Measurements from ENCODE around the gene CYP27C1. TPM values are rescaled to one million over a fixed set of nuclear protein-coding genes. Genes with fewer than 3 reads are reported as not detected.
A peak's percentile ranks its signal among the peaks of the same experiment; 100 is the strongest.
"Not testable (repeated sequence)": the region's sequence is repeated elsewhere in the genome, so short reads cannot be mapped to it uniquely, and the experiment has no call there.

CYP27C1 gene
- total RNA-seq, 1 donor from 2014 or later, result not detected

DNA sequence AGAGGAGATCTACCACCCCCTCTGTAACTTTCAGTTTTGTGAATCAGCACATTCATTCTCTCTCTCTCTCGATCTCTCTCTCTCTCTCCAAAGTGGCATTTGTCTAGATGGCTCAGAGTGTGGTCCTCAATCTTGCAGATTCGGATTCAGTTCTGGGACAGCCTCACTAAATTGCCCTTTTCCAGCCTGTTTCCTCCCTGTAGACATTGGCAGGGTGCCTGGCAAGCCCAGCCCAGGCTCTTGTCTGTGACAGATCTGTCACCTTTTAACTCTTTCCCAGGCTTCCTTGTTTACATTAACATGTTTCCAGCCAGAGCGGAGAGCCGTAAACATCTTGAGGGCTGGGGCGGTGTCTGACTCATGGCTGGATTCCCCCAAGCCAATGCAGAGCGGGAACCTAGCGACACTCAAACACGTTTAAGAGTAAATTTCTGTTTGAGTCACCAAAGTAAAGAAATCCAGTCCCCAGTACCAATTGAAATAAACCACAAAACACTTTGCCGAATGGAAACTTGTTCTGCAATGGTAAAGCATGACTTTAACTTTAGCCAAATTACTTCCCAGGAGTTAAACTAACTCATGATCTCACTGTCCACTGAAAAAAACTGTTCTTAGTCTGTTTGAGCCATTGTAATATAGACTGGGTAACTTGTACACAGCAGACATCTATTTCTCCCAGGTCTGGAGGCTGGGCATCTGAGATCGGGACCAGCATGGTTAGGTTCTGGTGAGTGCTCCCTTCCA lies 6.6 kb upstream of the CYP27C1 start:
- TF ChIP-seq, protein P1, sequence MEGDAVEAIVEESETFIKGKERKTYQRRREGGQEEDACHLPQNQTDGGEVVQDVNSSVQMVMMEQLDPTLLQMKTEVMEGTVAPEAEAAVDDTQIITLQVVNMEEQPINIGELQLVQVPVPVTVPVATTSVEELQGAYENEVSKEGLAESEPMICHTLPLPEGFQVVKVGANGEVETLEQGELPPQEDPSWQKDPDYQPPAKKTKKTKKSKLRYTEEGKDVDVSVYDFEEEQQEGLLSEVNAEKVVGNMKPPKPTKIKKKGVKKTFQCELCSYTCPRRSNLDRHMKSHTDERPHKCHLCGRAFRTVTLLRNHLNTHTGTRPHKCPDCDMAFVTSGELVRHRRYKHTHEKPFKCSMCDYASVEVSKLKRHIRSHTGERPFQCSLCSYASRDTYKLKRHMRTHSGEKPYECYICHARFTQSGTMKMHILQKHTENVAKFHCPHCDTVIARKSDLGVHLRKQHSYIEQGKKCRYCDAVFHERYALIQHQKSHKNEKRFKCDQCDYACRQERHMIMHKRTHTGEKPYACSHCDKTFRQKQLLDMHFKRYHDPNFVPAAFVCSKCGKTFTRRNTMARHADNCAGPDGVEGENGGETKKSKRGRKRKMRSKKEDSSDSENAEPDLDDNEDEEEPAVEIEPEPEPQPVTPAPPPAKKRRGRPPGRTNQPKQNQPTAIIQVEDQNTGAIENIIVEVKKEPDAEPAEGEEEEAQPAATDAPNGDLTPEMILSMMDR (IDR thresholded peaks at IDR 0.05), result no peak
- Mint-ChIP-seq H3K36me3 (ENCODE audit: low read depth) (no peaks in the 10 kb centered on the region), H3K27ac (no peak overlapping the region), H3K4me1 (no peaks in the 10 kb centered on the region), H3K4me3 (no peak overlapping the region), H3K9me3 (peaks cover 14% of the 10 kb centered on the region), H3K27me3 (peaks cover 45% of the 10 kb centered on the region)
- DNase-seq (no peak), ATAC-seq (ENCODE audit: low read depth) (no peak)
- CTCF ChIA-PET, result no interaction called here
- POLR2A ChIA-PET, result no interaction called here
- intact Hi-C loops (cut with micrococcal nuclease), result no loop called here

GRCh38 chr2:127226132-127226519 lies 6.0 kb upstream of the CYP27C1 start:
- Mint-ChIP-seq H3K9me3 (peaks cover 14% of the 10 kb centered on the region), H3K4me3 (no peak overlapping the region), H3K4me1 (no peaks in the 10 kb centered on the region), H3K36me3 (ENCODE audit: low read depth) (no peaks in the 10 kb centered on the region), H3K27ac (no peak overlapping the region), H3K27me3 (peaks cover 45% of the 10 kb centered on the region)
- DNase-seq (no peak), ATAC-seq (ENCODE audit: low read depth) (no peak)
- CTCF ChIA-PET, result no interaction called here
- intact Hi-C loops (cut with micrococcal nuclease), result no loop called here
- TF ChIP-seq, protein P1 (IDR thresholded peaks at IDR 0.05), result no peak
- POLR2A ChIA-PET, result no interaction called here

DNA sequence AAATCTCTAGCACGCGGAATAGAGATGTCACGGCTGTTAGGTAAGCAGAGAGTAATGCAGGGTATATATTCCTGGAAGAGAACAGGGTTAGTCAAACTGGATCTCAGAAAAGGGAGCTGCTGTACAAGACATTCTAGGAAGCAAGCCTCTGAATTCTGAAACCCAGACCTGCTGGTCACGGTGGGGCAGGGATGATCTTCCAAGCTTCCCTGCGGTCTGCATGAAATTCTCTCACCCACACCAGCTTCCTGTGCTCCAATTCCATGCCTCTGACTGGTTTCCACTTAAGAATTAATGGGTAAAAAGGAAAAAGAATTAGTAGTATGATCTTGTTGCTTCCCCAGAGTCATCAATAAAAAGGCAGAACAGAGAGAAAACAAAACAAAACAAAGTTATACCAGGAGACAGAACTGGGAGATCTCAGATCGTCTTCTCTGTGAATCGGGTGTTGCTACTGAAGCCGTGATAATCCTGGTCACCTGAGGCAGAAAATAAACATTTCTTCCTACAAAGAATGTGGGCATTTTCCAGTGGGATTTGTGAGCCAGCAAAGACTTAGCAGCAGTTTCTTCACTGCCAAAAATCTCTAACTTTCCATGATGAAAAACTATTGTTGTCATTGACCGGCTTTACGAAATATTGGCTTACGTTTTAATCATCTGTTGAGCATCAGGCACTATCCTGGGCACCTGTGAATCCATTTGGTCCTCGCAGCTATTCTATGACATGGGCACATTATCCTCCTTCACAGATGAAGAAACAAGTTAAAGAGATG lies 5.3 kb upstream of the CYP27C1 start:
- Mint-ChIP-seq H3K27me3 (peaks cover 52% of the 10 kb centered on the region), H3K9me3 (peaks cover 14% of the 10 kb centered on the region), H3K36me3 (ENCODE audit: low read depth) (no peaks in the 10 kb centered on the region), H3K4me3 (no peak overlapping the region), H3K27ac (no peak overlapping the region), H3K4me1 (peaks cover 6% of the 10 kb centered on the region)
- ATAC-seq (ENCODE audit: low read depth) (no peak), DNase-seq (no peak)
- TF ChIP-seq, protein P1 (IDR thresholded peaks at IDR 0.05), result no peak
- ChIA-PET POLR2A (no interaction called here), CTCF (no interaction called here)
- intact Hi-C loops (cut with micrococcal nuclease), result no loop called here

DNA sequence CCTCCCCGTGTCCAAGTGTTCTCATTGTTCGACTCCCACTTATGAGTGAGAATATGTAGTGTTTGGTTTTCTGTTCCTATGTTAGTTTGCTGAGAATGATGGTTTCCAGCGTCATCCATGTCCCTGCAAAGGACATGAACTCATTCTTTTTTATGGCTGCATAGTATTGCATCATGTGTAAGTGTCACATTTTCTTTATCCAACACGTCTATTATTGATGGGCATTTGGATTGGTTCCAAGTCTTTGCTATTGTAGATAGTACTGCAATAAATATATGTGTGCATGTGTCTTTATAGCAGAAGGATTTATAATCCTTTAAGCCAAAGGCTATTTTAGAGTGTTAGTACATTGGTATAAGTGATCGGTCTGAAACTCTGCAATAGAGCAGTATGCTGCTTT lies 4.0 kb upstream of the CYP27C1 start:
- H3K36me3 Mint-ChIP-seq (ENCODE audit: low read depth); POLR2A ChIA-PET; CTCF ChIA-PET; ATAC-seq (ENCODE audit: low read depth); intact Hi-C loops (cut with micrococcal nuclease); H3K27ac Mint-ChIP-seq; DNase-seq; H3K4me3 Mint-ChIP-seq: not testable (repeated sequence)
- Mint-ChIP-seq H3K27me3 (peaks cover 51% of the 10 kb centered on the region), H3K4me1 (peaks cover 14% of the 10 kb centered on the region), H3K9me3 (peaks cover 11% of the 10 kb centered on the region)

DNA sequence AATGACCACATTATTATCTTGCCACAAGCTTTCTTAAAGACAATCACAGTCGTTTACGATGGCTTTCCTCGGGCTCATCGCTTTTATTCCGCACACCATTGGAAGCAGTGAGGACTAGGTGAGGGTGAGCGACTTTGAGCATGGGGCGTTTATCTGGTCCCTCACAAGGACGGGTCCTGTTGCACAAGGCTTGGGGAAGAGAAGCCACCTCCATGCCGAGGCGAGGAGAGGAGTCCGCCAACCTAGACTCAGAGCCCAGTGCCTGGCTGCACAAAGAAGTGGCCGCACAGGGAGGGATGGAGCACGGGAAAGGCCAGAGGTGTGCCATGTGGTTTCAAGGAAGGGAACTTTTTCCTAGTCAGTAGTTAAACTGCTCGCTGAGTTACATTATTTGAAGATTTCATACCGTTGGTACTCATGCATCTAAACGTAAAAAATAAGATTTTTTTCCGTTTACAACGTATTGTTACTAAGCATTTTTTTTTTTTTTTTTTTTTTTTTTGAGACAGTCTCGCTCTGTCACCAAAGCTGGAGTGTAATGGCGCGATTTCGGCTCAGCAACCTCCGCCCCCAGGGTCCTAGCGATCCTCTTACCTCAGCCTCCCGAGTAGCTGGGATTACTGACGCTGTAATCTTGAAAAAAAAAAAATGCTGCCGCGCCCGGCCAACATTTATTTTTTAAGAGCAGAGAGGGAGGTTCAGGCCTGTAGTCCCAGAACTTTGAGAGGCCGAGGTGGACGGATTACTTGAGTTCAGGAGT lies 849 bp upstream of the CYP27C1 start:
- POLR2A ChIA-PET, result no interaction called here
- TF ChIP-seq, protein P1 (IDR thresholded peaks at IDR 0.05), result no peak
- H3K9me3 Mint-ChIP-seq, result peaks cover 2% of the 10 kb centered on the region
- intact Hi-C loops (cut with micrococcal nuclease), result no loop called here
- DNase-seq, result no peak
- H3K27me3 Mint-ChIP-seq, result peaks cover 59% of the 10 kb centered on the region
- H3K36me3 Mint-ChIP-seq (ENCODE audit: low read depth), result no peaks in the 10 kb centered on the region
- CTCF ChIA-PET, result no interaction called here
- peak overlapping the region; percentile 76 for H3K4me3 Mint-ChIP-seq
- peaks cover 28% of the 10 kb centered on the region for H3K4me1 Mint-ChIP-seq
- peak overlapping the region; percentile 46 for H3K27ac Mint-ChIP-seq
- no peak for ATAC-seq (ENCODE audit: low read depth)
